Measurements from ENCODE around the gene EDN2.

The EDN2 gene

DNA sequence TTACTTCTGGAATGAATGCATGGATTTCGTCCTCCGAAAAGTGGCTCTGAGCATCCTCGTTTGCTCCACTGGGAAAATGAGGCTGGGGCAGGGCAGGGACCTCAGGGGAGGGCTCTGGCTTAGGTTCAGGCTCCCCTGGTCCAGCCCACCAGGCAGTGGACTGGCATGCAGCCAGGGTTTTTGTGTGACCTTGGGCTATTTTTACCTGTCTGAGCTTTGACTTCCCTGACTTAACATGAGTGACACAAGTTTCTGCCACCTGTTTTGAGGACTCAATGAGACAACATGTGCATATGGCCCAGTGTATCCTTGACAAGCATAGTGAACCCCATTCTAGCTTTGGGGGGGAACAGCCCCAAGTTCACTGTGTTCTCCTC lies 32.6 kb upstream of the EDN2 start:
- TF ChIP-seq SCRT1 (tag by site-specific recombination; IDR thresholded peaks at IDR 0.05; ENCODE audit: borderline replicate concordance) = 0 out of 2 replicates have a peak, but pooled peaks have one; percentile 10
- no peak for TF ChIP-seq KLF10 (tag by site-specific recombination; IDR thresholded peaks at IDR 0.05)

DNA sequence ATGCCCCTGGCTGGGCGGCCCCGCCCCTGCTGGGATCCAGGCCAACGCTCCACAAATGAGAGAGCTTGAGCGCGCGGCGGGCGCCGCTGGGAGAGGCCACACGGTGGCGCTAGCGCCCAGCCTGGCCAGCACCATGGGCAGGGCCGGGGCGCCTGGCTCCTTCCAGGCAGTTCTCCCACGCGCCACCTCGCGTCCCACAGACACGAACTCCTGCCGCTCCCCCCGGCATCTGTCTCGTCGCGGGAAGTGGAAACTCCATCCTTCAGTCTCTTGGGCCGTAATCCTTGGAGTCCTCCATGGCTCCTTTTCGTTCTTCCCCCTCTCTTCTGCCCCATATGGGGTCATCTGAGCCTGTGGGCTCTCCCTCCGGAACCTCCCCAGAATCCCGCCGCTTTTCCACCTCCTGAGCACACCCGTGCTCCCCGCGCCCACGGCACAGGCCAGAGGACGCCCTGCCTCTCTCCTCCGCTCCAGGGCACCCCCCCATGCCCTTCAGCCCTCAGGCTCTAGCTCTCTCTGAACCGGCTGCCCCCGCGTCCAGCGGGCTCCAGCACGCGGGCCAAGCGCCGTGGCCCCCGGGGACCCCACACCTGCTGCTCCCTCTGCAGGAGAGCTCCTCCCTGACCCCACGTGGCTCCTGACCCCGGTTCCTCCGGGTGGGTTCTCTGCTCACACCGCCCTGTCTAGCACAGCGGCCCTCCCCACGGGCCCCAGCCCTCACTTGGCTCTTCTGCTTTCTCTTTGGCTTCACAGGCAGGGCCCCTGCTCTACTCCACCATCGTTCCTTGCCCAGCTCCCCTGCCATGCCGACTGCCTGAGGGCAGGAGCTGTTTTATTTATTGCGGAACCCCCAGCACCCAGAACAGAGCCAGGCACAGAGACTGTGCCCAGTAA lies 31.9 kb upstream of the EDN2 start:
- POLR2A ChIA-PET = interaction anchor here (1.0 kb wide), 2 partner anchors 21 to 67 kb away, joined by 3 to 4 read pairs; no protein-coding TSS in a partner anchor
- CTCF ChIA-PET = interaction anchor here (0.5 to 4.5 kb wide), 41 partner anchors 9 to 710 kb away, joined by 3 to 25 read pairs (median 4); no protein-coding TSS in a partner anchor
- Histone ChIP-seq H3K36me3 (ENCODE audit: control insufficient read depth in 2 of 2, insufficient read depth in 1 of 2, low read length in 2 of 2) (no peaks in the 10 kb centered on the region), H3K4me3 (ENCODE audit: low read depth, low read length) (no peak overlapping the region), H3K27ac (ENCODE audit: extremely low read depth, low read depth, low read length) (no peak overlapping the region), H3K9me3 (ENCODE audit: control insufficient read depth, insufficient read depth, low read depth, low read length) (no peaks in the 10 kb centered on the region), H3K4me1 (ENCODE audit: control insufficient read depth, insufficient read depth, low read length) (no peaks in the 10 kb centered on the region)
- TF ChIP-seq, protein P1, sequence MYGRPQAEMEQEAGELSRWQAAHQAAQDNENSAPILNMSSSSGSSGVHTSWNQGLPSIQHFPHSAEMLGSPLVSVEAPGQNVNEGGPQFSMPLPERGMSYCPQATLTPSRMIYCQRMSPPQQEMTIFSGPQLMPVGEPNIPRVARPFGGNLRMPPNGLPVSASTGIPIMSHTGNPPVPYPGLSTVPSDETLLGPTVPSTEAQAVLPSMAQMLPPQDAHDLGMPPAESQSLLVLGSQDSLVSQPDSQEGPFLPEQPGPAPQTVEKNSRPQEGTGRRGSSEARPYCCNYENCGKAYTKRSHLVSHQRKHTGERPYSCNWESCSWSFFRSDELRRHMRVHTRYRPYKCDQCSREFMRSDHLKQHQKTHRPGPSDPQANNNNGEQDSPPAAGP (tag by site-specific recombination; IDR thresholded peaks at IDR 0.05) = no peak
- TF ChIP-seq ZNF302 (tag by site-specific recombination; IDR thresholded peaks at IDR 0.05; ENCODE audit: low read depth) (no peak), ZIC2 (tag by site-specific recombination; IDR thresholded peaks at IDR 0.05) (peak; percentile 42), ZNF266 (tag by site-specific recombination; IDR thresholded peaks at IDR 0.05; ENCODE audit: low read depth) (no peak), KLF7 (tag by site-specific recombination; IDR thresholded peaks at IDR 0.05; ENCODE audit: borderline replicate concordance) (no peak), ZNF514 (tag by site-specific recombination; IDR thresholded peaks at IDR 0.05) (no peak), ZNF610 (tag by site-specific recombination; IDR thresholded peaks at IDR 0.05; ENCODE audit: borderline replicate concordance) (peak; percentile 54; the same call in 1 of the 2 replicates), ZBTB1 (tag by site-specific recombination; IDR thresholded peaks at IDR 0.05) (no peak), ZNF223 (tag by site-specific recombination; IDR thresholded peaks at IDR 0.05) (no peak), ZNF660 (tag by site-specific recombination; IDR thresholded peaks at IDR 0.05) (no peak), ZSCAN30 (tag by site-specific recombination; IDR thresholded peaks at IDR 0.05) (peak; percentile 70; the same call in 1 of the 2 replicates), ZNF146 (tag by site-specific recombination; IDR thresholded peaks at IDR 0.05) (no peak), IKZF3 (tag by site-specific recombination; IDR thresholded peaks at IDR 0.05) (peak; percentile 57; the same call in 1 of the 2 replicates), ZNF776 (tag by site-specific recombination; IDR thresholded peaks at IDR 0.05; ENCODE audit: borderline replicate concordance) (no peak), MEIS1 (CRISPR knock-in tag; IDR thresholded peaks at IDR 0.05; ENCODE audit: borderline replicate concordance) (no peak), RBAK (tag by site-specific recombination; IDR thresholded peaks at IDR 0.05) (no peak), EGR2 (tag by site-specific recombination; IDR thresholded peaks at IDR 0.05; ENCODE audit: low read depth) (peak; percentile 71), ZNF2 (tag by site-specific recombination; IDR thresholded peaks at IDR 0.05) (peak; percentile 31; the same call in 1 of the 2 replicates), ZNF19 (tag by site-specific recombination; IDR thresholded peaks at IDR 0.05; ENCODE audit: low read depth) (no peak), ZNF561 (tag by site-specific recombination; IDR thresholded peaks at IDR 0.05; ENCODE audit: borderline replicate concordance) (no peak), KLF9 (tag by site-specific recombination; IDR thresholded peaks at IDR 0.05; ENCODE audit: low read depth) (peak; percentile 57), ZNF501 (tag by site-specific recombination; IDR thresholded peaks at IDR 0.05) (peak; percentile 55; the same call in 1 of the 2 replicates)
- TF ChIP-seq, protein P2, sequence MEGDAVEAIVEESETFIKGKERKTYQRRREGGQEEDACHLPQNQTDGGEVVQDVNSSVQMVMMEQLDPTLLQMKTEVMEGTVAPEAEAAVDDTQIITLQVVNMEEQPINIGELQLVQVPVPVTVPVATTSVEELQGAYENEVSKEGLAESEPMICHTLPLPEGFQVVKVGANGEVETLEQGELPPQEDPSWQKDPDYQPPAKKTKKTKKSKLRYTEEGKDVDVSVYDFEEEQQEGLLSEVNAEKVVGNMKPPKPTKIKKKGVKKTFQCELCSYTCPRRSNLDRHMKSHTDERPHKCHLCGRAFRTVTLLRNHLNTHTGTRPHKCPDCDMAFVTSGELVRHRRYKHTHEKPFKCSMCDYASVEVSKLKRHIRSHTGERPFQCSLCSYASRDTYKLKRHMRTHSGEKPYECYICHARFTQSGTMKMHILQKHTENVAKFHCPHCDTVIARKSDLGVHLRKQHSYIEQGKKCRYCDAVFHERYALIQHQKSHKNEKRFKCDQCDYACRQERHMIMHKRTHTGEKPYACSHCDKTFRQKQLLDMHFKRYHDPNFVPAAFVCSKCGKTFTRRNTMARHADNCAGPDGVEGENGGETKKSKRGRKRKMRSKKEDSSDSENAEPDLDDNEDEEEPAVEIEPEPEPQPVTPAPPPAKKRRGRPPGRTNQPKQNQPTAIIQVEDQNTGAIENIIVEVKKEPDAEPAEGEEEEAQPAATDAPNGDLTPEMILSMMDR (tag by site-specific recombination; IDR thresholded peaks at IDR 0.05) = peak; percentile 93
- TF ChIP-seq, protein P3, sequence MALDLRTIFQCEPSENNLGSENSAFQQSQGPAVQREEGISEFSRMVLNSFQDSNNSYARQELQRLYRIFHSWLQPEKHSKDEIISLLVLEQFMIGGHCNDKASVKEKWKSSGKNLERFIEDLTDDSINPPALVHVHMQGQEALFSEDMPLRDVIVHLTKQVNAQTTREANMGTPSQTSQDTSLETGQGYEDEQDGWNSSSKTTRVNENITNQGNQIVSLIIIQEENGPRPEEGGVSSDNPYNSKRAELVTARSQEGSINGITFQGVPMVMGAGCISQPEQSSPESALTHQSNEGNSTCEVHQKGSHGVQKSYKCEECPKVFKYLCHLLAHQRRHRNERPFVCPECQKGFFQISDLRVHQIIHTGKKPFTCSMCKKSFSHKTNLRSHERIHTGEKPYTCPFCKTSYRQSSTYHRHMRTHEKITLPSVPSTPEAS (tag by site-specific recombination; IDR thresholded peaks at IDR 0.05) = no peak
- TF ChIP-seq, protein P4, sequence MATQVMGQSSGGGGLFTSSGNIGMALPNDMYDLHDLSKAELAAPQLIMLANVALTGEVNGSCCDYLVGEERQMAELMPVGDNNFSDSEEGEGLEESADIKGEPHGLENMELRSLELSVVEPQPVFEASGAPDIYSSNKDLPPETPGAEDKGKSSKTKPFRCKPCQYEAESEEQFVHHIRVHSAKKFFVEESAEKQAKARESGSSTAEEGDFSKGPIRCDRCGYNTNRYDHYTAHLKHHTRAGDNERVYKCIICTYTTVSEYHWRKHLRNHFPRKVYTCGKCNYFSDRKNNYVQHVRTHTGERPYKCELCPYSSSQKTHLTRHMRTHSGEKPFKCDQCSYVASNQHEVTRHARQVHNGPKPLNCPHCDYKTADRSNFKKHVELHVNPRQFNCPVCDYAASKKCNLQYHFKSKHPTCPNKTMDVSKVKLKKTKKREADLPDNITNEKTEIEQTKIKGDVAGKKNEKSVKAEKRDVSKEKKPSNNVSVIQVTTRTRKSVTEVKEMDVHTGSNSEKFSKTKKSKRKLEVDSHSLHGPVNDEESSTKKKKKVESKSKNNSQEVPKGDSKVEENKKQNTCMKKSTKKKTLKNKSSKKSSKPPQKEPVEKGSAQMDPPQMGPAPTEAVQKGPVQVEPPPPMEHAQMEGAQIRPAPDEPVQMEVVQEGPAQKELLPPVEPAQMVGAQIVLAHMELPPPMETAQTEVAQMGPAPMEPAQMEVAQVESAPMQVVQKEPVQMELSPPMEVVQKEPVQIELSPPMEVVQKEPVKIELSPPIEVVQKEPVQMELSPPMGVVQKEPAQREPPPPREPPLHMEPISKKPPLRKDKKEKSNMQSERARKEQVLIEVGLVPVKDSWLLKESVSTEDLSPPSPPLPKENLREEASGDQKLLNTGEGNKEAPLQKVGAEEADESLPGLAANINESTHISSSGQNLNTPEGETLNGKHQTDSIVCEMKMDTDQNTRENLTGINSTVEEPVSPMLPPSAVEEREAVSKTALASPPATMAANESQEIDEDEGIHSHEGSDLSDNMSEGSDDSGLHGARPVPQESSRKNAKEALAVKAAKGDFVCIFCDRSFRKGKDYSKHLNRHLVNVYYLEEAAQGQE (tag by site-specific recombination; IDR thresholded peaks at IDR 0.05) = peak; percentile 89

More for the DNA sequence above, 32.6 kb upstream of the EDN2 start:
- no peaks in the 10 kb centered on the region for H3K36me3 ChIP-seq (ENCODE audit: control insufficient read depth in 2 of 2, insufficient read depth in 1 of 2, low read length in 2 of 2)
- H3K27ac ChIP-seq (ENCODE audit: extremely low read depth, low read depth, low read length) = no peak overlapping the region
- H3K9me3 ChIP-seq (ENCODE audit: control insufficient read depth, insufficient read depth, low read depth, low read length) = no peaks in the 10 kb centered on the region
- H3K4me3 ChIP-seq (ENCODE audit: low read depth, low read length) = no peak overlapping the region
- POLR2A ChIA-PET = no interaction called here
- CTCF ChIA-PET = interaction anchor here (0.6 to 4.5 kb wide), 19 partner anchors 8 to 571 kb away, joined by 3 to 25 read pairs (median 5); no protein-coding TSS in a partner anchor
- no peaks in the 10 kb centered on the region for H3K4me1 ChIP-seq (ENCODE audit: control insufficient read depth, insufficient read depth, low read length)

Data from HEK293 (cell line).